H1 (cell line): Measurements from ENCODE around the gene RNF214.

Experiments used
- BCL11A ChIP-seq, 2 experiments: IDR thresholded peaks; one replicate each; pipeline ENCODE4 v1.6.1; 2011; ENCODE audit warnings: low read depth in 2 of 2, low read length in 2 of 2, mild to moderate bottlenecking in 2 of 2
- CTCF ChIP-seq, 3 experiments: IDR thresholded peaks; 1 replicate in 2 of 3; 2 replicates in 1 of 3; pipeline versions ENCODE4 v1.5.1 to v1.6.1; 2011; ENCODE audit warnings: low read length in 3 of 3, mild to moderate bottlenecking in 3 of 3, inconsistent platforms in 2 of 3, low read depth in 1 of 3, moderate library complexity in 1 of 3; ENCODE audit not compliant: insufficient read depth in 1 of 3; ENCODE audit errors: control extremely low read depth in 1 of 3
- EZH2 ChIP-seq: fragments of 200-600 bp; sonication (generic); IDR thresholded peaks from 2 replicates; pipeline ENCODE4 v1.7.1; 2012; ENCODE audit warnings: low read depth, mild to moderate bottlenecking, moderate library complexity, low read length, inconsistent platforms; ENCODE audit not compliant: severe bottlenecking
- HDAC2 ChIP-seq, 2 experiments: fragments of 300-600 bp in 1 of 2; sonication (generic) in 1 of 2; IDR thresholded peaks; 2 replicates each; pipeline ENCODE4 v1.6.1; 2011 to 2012; ENCODE audit warnings: low read depth in 2 of 2, low read length in 2 of 2, mild to moderate bottlenecking in 2 of 2, moderate library complexity in 2 of 2, borderline replicate concordance in 1 of 2, inconsistent platforms in 1 of 2
- KDM5A ChIP-seq: fragments of 200-600 bp; IDR thresholded peaks from 2 replicates; pipeline ENCODE4 v1.7.1; 2012; ENCODE audit warnings: mild to moderate bottlenecking, low read length, inconsistent platforms, mixed read lengths
- MAFK ChIP-seq: IDR thresholded peaks from 2 replicates; pipeline ENCODE4 v1.6.1; 2012; ENCODE audit warnings: low read depth, mild to moderate bottlenecking, improper control_type of control experiment, low read length
- MAX ChIP-seq: IDR thresholded peaks from 2 replicates; pipeline ENCODE4 v1.6.1; 2012; ENCODE audit warnings: inconsistent platforms
- POLR2A ChIP-seq, 2 experiments: IDR thresholded peaks; 1 replicate in 1 of 2; 2 replicates in 1 of 2; pipeline ENCODE4 v1.6.1; 2011; ENCODE audit warnings: low read depth in 2 of 2, low read length in 2 of 2, mild to moderate bottlenecking in 2 of 2; ENCODE audit errors: control extremely low read depth in 1 of 2
- RAD21 ChIP-seq, 2 experiments: IDR thresholded peaks in 1 of 2; conservative IDR thresholded peaks in 1 of 2; 2 replicates each; pipeline ENCODE4 v1.6.1; 2011; ENCODE audit warnings: low read depth in 2 of 2, low read length in 2 of 2, improper control_type of control experiment in 1 of 2, inconsistent platforms in 1 of 2, mild to moderate bottlenecking in 1 of 2, moderate library complexity in 1 of 2
- SIN3A ChIP-seq, 2 experiments: IDR thresholded peaks in 1 of 2; conservative IDR thresholded peaks in 1 of 2; 2 replicates each; pipeline ENCODE4 v1.6.1; 2011 to 2012; ENCODE audit warnings: low read length in 2 of 2, improper control_type of control experiment in 1 of 2, low read depth in 1 of 2, mild to moderate bottlenecking in 1 of 2
- SP1 ChIP-seq: IDR thresholded peaks from 2 replicates; pipeline ENCODE4 v1.6.1; 2011; ENCODE audit warnings: low read depth, low read length

GRCh38 chr11:117249571-117249970 is 17.1 kb downstream of the RNF214 start:
- no peak for TF ChIP-seq CTCF (IDR thresholded peaks at IDR 0.05; ENCODE audit: control extremely low read depth in 1 of 3, insufficient read depth in 1 of 3, low read depth in 1 of 3, low read length in 3 of 3)
- no peak for TF ChIP-seq MAFK
- no peak for TF ChIP-seq SP1
- TF ChIP-seq POLR2A (IDR thresholded peaks at IDR 0.05; ENCODE audit: control extremely low read depth in 1 of 2, low read depth in 2 of 2, low read length in 2 of 2), result no peak
- TF ChIP-seq RAD21 (IDR thresholded peaks at IDR 0.05 in 1 of 2, conservative IDR thresholded peaks at IDR 0.05 in 1 of 2; ENCODE audit: low read depth in 2 of 2, low read length in 2 of 2), result no peak
- no peak for TF ChIP-seq SIN3A (conservative IDR thresholded peaks at IDR 0.05 in 1 of 2, IDR thresholded peaks at IDR 0.05 in 1 of 2; ENCODE audit: low read depth in 1 of 2, low read length in 2 of 2)
- no peak for TF ChIP-seq HDAC2 (IDR thresholded peaks at IDR 0.05; ENCODE audit: borderline replicate concordance in 1 of 2, low read depth in 2 of 2, low read length in 2 of 2)
- no peak for TF ChIP-seq BCL11A (IDR thresholded peaks at IDR 0.05; ENCODE audit: low read depth in 2 of 2, low read length in 2 of 2)
- no peak for TF ChIP-seq EZH2
- TF ChIP-seq MAX, result no peak
- no peak for TF ChIP-seq KDM5A
